NCI-H187 treated with DMSO at 0.1 percent for 48 hours (cell line): ENCODE measurements around the gene C2orf68.
"Not testable (repeated sequence)": the region's sequence is repeated elsewhere in the genome, so short reads cannot be mapped to it uniquely, and the experiment has no call there.

Source experiments
- DNase-seq: peaks from one replicate; lab custom pipeline; 2025; lab: John Stamatoyannopoulos, UW

Gene C2orf68

GRCh38 chr2:85579266-85579935 is 32.5 kb downstream of the C2orf68 start:
- no peak for DNase-seq

DNA sequence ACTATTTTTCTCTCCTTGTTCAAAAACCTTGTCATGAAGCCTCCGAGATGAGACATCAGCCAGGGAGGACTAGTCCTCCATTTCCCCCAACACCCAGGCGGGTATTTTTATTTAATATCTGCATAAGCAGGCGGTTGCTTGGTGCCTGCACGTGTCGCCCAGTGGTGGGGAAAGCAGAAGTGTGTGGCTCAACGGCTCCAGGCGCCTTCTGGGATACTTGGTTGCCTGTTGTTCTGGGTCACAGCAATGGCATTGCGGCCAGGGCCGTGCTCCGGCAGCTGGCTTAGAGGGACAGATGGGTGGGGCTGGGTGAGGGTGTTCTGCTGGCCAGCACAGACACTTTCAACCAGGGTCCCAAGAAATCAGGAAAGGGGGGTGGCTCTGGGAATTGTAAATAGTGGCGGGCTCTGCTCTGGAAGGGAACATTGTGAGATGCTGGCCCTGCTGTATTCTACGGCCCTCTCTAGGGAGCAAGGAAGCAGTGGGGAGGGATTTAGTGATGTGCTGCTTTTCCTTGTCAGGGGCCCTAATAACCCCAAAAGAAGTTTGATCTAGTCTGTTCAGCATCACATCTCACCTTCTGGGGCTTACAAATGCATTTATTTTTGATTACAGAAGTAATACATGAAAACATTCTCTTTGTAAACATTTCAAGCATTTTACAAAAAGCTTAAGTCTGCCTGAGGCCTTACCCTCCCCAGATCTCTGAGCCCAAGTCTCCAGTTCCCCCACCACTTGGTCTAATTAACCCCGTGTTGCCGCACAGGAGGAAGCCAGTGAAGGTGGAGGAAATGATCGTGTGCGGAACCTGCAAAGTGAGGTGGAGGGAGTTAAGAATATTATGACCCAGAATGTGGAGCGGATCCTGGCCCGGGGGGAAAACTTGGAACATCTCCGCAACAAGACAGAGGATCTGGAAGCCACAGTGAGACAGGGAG is 33.4 kb downstream of the C2orf68 start:
- no peak for DNase-seq

DNA sequence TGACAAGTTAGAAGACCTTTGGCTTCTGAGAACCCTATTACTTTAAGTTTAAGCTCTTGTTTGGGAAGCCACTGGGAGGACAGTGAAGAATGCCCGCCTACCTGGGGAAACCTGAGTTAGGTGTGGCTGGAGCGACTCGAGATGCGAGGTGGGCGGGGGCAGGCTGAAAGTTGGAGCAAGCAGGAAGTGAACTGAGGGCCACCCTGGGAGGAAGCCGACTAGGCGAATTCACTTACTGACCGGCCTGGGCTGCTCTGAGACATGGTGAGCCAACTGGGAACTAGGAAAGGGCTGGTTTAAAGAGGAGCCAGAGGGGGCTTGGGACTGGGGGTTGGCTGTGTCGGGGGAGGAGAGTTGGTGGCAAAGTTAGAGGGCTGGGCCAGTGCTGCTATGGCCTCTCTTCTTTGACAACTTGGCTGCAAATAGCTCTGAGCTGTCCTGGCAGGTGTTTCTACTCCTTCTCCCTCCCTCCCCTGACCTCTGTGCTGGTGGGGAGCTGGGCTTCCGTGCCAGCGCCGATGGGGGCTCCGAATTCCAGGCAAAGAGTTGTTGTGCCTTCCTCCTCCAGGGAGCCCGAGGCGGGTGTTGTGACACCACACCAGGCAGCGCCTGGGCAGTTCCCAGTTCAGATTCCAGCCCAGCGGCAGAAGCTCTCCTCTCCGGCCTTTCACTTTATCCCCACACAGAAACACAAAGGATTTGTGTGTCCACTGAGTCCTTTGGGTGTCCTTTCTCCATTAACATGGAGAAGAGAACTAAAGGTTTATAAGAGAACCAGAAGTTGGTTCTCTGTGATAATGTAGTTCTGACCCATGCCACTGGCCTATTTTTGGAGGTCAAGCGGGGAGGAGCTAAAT is 34.3 kb downstream of the C2orf68 start, which contains the start of gene VAMP8:
TSS of gene VAMP8 (plus strand) at position 201 of the 857 bp plus-strand sequence. CDS start at position 262, 61 bp downstream.
- no peak for DNase-seq

DNA sequence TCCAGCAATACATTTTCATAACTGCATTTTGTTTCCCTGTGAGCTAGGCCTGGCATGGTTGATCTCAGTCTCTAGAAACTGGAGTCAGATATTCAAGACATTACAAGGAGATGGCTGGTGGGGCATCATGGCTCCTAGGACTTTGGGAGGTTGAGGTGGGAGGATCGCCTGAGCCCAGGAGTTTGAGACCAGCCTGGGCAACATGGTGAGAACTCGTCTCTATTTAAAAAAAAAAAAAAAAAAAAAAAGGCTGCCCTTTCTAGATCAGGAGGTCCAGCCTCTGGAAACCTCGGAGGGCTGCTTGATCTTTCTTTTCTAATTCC is 34.8 kb downstream of the C2orf68 start:
- DNase-seq = no peak

GRCh38 chr2:85575739-85576138 is 36.1 kb downstream of the C2orf68 start:
- DNase-seq = no peak

DNA sequence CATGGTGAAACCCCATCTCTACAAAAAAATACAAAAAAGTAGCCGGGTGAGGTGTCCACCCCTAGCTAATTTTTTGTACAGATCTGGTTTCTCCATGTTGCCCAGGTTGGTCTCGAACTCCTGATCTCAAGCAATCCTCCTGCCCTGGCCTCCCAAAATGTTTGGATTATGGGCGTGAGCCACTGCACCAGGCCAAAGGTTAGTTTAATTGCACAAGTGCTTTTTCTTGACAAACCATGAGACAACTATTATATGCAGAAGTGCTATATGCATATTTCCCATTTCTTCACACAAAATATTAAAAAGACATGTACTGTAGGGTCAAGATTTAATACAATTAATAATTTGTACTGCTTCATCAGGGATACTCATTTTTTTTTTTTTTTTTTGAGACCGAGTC is 45.6 kb downstream of the C2orf68 start:
- DNase-seq = no peak

GRCh38 chr2:85564144-85564563 is 47.7 kb downstream of the C2orf68 start:
- no peak for DNase-seq

DNA sequence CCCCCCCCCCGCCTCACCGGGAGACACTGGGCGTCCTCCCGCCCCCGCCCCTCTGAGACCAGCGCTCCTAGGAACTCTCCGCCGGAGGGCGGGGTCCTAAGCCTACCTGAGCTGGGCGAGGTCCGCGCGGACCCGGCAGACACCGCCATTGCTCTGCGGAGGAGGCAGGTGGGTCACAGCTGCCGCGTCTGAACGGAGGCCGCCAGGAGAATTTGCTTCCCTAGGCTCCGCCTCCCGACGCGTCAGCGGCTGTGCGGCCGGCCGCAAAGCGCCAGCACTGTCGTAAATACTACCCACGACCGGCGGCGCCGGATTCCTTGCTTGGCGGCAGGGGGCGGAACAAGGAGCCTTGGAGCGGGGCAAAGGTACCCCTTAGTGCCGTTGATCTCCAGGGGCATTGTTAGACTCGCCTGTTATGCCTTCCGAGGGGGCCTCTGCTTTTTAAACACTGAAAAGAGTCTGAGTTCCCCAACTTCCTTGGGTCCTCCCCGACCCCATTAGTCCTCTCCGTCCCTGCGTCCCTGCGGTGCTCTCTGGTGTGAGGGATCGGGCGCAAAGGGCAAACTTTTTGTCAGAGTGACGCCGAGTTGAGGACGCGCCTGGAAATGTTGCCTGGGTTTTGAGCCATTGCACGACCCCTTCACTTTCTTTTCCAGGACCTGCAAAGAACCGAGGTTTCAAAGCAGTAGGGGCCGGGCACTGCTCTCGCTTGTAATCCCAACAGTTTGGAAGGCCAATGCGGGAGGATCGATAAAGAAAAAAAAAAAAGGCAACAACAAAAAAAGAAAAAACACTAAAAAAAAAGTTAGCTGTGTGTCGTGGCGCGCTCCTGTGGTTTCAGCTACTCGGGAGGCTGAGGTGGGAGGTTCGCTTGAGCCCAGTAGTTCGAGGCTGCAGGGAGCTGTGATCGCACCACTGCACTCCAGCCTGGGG is 50.3 kb downstream of the C2orf68 start, which contains the start of gene GGCX:
TSS of gene GGCX (minus strand) at position 214 of the 933 bp plus-strand sequence. CDS start at position 149, 65 bp downstream.
- DNase-seq = peak; percentile 25

- no peak for DNase-seq
Measured at GRCh38 chr2:85560812-85561279, 51.0 kb downstream of the C2orf68 start.

- DNase-seq = not testable (repeated sequence)
Measured at GRCh38 chr2:85560403-85560726, 51.5 kb downstream of the C2orf68 start.

DNA sequence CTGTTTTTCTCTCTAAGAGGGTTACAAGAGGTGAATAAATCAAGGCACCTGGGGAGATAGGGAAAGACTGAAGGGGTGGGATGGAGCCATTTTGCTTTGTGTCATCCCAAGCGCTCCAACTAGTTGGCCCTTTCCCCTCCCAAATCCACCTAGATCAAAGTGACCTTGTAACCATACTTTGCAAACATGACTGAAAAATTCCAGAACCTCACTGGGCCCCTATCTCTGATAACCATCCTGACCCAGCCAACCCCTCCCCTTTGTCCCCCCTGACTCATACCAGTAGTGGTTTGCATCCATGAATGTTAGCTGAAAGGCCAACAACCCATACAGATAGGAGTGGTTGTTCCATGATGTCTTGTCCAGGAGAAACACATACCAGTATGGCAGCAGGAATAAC is 53.7 kb downstream of the C2orf68 start:
- DNase-seq = no peak

- DNase-seq = no peak
Measured at GRCh38 chr2:85557130-85557529, 54.7 kb downstream of the C2orf68 start.
